HepG2 (cell line): ENCODE data around the gene LBR. TPM values are rescaled to one million over a fixed set of nuclear protein-coding genes. Genes with fewer than 3 reads are reported as not detected.

Source experiments
- BCL6 ChIP-seq: IDR thresholded peaks from 2 replicates; pipeline ENCODE4 v1.6.1; 2016; ENCODE audit warnings: missing genetic modification reagents, missing compliant biosample characterization
- BRCA1 ChIP-seq: sonication (generic); formaldehyde crosslinking; IDR thresholded peaks from 2 replicates; pipeline ENCODE4 v1.4.0; 2020; ENCODE audit warnings: missing genetic modification reagents
- CAMTA2 ChIP-seq: sonication (generic); formaldehyde crosslinking; IDR thresholded peaks from 2 replicates; pipeline ENCODE4 v1.4.0; 2020; ENCODE audit warnings: mild to moderate bottlenecking, missing genetic modification reagents, borderline replicate concordance
- FUBP1 ChIP-seq: sonication (generic); formaldehyde crosslinking; IDR thresholded peaks from 2 replicates; pipeline ENCODE4 v1.5.1; 2020; ENCODE audit warnings: missing genetic modification reagents, mild to moderate bottlenecking, borderline replicate concordance
- HMG20B ChIP-seq: conservative IDR thresholded peaks from 2 replicates; pipeline ENCODE4 v1.6.1; 2016; ENCODE audit warnings: missing genetic modification reagents, missing compliant biosample characterization
- JDP2 ChIP-seq: sonication (generic); formaldehyde crosslinking; IDR thresholded peaks from 2 replicates; pipeline ENCODE4 v1.8.1; 2022; ENCODE audit warnings: missing genetic modification reagents, borderline replicate concordance
- KDM2A ChIP-seq: sonication (generic); formaldehyde crosslinking; IDR thresholded peaks from 2 replicates; pipeline ENCODE4 v1.4.0; 2020; ENCODE audit warnings: low read depth, missing genetic modification reagents, borderline replicate concordance
- MAFK ChIP-seq, 2 experiments: IDR thresholded peaks in 1 of 2; conservative IDR thresholded peaks in 1 of 2; 2 replicates each; pipeline ENCODE4 v1.6.1; 2011; ENCODE audit warnings: improper control_type of control experiment in 2 of 2, low read length in 2 of 2
- MLLT10 ChIP-seq: sonication (generic); formaldehyde crosslinking; IDR thresholded peaks from 2 replicates; pipeline ENCODE4 v1.4.0; 2020; ENCODE audit warnings: missing genetic modification reagents
- MXD1 ChIP-seq: sonication (generic); formaldehyde crosslinking; IDR thresholded peaks from 2 replicates; pipeline ENCODE4 v1.4.0; 2020; ENCODE audit warnings: mild to moderate bottlenecking, missing genetic modification reagents
- NFKBIZ ChIP-seq: IDR thresholded peaks from 2 replicates; pipeline ENCODE4 v1.6.1; 2018; ENCODE audit warnings: missing genetic modification reagents, missing compliant biosample characterization
- PCBP2 ChIP-seq: fragments of 200-400 bp; formaldehyde crosslinking; optimal IDR thresholded peaks from 2 replicates; pipeline ENCODE3; 2018; ENCODE audit warnings: low read length, low read depth; ENCODE audit not compliant: poor library complexity, severe bottlenecking
- SMARCE1 ChIP-seq: fragments of 450-650 bp; IDR thresholded peaks from 2 replicates; pipeline ENCODE4 v1.6.1; 2017; ENCODE audit warnings: borderline replicate concordance
- SRY ChIP-seq: sonication (generic); formaldehyde crosslinking; IDR thresholded peaks from 2 replicates; pipeline ENCODE4 v1.8.0; 2022; ENCODE audit warnings: mild to moderate bottlenecking, missing genetic modification reagents
- SSRP1 ChIP-seq: IDR thresholded peaks from 2 replicates; pipeline ENCODE4 v1.6.1; 2016; ENCODE audit warnings: control low read depth
- TBX2 ChIP-seq: sonication (generic); formaldehyde crosslinking; IDR thresholded peaks from 2 replicates; pipeline ENCODE4 v1.5.0; 2020; ENCODE audit warnings: missing genetic modification reagents, mild to moderate bottlenecking, borderline replicate concordance
- YY1 ChIP-seq: IDR thresholded peaks from 2 replicates; pipeline ENCODE4 v1.6.1; 2011; ENCODE audit warnings: low read length, low read depth, moderate library complexity, mild to moderate bottlenecking; ENCODE audit not compliant: insufficient read depth, insufficient replicate concordance
- ZBTB20 ChIP-seq: sonication (generic); formaldehyde crosslinking; IDR thresholded peaks from 2 replicates; pipeline ENCODE4 v1.8.1; 2023; ENCODE audit warnings: missing genetic modification reagents, low read depth, mild to moderate bottlenecking, borderline replicate concordance
- ZNF414 ChIP-seq: sonication (generic); formaldehyde crosslinking; IDR thresholded peaks from 2 replicates; pipeline ENCODE4 v1.5.0; 2020; ENCODE audit warnings: missing genetic modification reagents
- ZNF441 ChIP-seq: sonication (generic); formaldehyde crosslinking; IDR thresholded peaks from 2 replicates; pipeline ENCODE4 v1.7.0; 2021; ENCODE audit warnings: missing genetic modification reagents, borderline replicate concordance
- ZNF546 ChIP-seq: sonication (generic); formaldehyde crosslinking; conservative IDR thresholded peaks from 2 replicates; pipeline ENCODE4 v1.8.1; 2023; ENCODE audit warnings: mild to moderate bottlenecking, missing genetic modification reagents
- ZNF644 ChIP-seq: IDR thresholded peaks from 2 replicates; pipeline ENCODE4 v1.6.1; 2016; ENCODE audit warnings: low read depth
- ZNF672 ChIP-seq: sonication (generic); formaldehyde crosslinking; IDR thresholded peaks from 2 replicates; pipeline ENCODE4 v1.8.1; 2022; ENCODE audit warnings: missing genetic modification reagents
- ZNF780A ChIP-seq: sonication (generic); formaldehyde crosslinking; IDR thresholded peaks from 2 replicates; pipeline ENCODE4 v1.8.0; 2022; ENCODE audit warnings: mild to moderate bottlenecking, missing genetic modification reagents, moderate library complexity
- polyA plus RNA-seq, 8 experiments: library from polyadenylated mRNA; depleted of rRNA in 3 of 8; stranded (reverse) in 7 of 8; unstranded in 1 of 8; fragments of >200 nt; fragmentation: Illumina TruSeq in 4 of 8; extraction: Trizol in 4 of 8; gene quantifications; 2 replicates each; pipeline versions ENCODE4 v1.2.1 to v1.2.3, GENCODE V29; 2011 to 2016; ENCODE audit warnings: low read depth in 4 of 8, missing spikeins in 1 of 8, mixed read lengths in 1 of 8; ENCODE audit not compliant: insufficient read depth in 1 of 8
- total RNA-seq, 5 experiments: library from RNA; depleted of rRNA; stranded (reverse); fragments of >200 nt; fragmentation: Illumina TruSeq; extraction: Trizol; gene quantifications; 2 replicates each; pipeline ENCODE4 v1.2.3, GENCODE V29; 2016; ENCODE audit warnings: low read depth in 1 of 5
- TF ChIP-seq, protein P1 (sequence below): IDR thresholded peaks from 2 replicates; pipeline ENCODE4 v1.6.1; 2012; ENCODE audit warnings: inconsistent platforms
- TF ChIP-seq, protein P2 (sequence below): sonication (generic); formaldehyde crosslinking; IDR thresholded peaks from 2 replicates; pipeline ENCODE4 v1.4.0; 2020; ENCODE audit warnings: missing genetic modification reagents

Gene LBR
- total and polyA plus RNA-seq, 2 of the 13 experiments (the other 11 are each of a cell fraction or from before 2014, with no cell fraction given), result 38.9 to 76.7 TPM

DNA sequence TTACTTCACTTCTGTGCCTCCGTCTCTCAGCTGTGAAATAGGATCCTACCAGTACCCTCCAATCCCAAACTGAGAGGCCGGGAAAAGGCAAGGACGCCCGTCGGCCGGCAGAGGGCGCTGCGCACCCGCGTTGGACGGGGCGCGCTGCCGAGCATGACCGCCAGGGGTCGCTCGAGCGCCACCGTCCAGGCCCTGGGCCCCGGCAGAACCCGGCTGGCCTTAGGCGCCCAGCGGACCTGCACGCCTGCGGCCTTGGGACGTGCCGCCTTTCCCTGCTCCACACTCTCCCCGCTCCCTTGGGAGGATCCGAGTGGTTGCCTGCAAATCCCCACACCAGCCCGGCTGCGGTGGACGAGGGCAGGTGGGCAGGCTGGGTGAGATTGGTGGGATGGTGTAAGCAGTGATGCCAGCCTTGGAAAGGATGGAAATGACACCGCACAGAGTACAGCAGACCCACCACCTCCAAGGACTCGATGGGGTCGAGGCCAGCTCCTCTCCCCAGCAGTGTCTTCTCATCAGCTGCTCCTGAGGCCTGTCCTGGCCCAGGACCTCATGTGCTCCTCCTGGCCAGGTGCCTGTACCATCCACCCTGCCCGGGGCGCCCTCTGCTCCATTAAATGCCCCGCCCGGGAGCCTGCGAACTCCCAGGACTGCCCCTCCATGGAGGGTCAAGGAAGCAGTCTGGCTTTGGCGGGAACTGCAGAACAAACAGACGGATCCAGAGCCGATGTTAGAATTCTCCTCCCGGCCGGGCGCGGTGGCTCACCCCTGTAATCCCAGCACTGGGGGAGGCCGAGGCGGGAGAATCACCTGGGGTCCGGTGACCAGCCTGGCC, 47.4 kb upstream of the LBR start (continued):
- TF ChIP-seq ZNF414 (peak; percentile 31; the same call in 1 of the 2 replicates), MAFK (conservative IDR thresholded peaks at IDR 0.05 in 1 of 2, IDR thresholded peaks at IDR 0.05 in 1 of 2; ENCODE audit: low read length in 2 of 2) (no peak), ZBTB20 (no peak), ZNF546 (CRISPR knock-in tag) (peak; percentile 66; the same call in 1 of the 2 replicates), BRCA1 (CRISPR knock-in tag) (no peak), SMARCE1 (no peak), YY1 (peak; percentile 82), ZNF441 (CRISPR knock-in tag) (no peak), TBX2 (peak; percentile 32; the same call in 1 of the 2 replicates), JDP2 (CRISPR knock-in tag) (no peak), FUBP1 (CRISPR knock-in tag) (no peak), PCBP2 (no peak), KDM2A (CRISPR knock-in tag) (peak; percentile 75), ZNF644 (CRISPR knock-in tag) (no peak), MLLT10 (CRISPR knock-in tag) (no peak), ZNF780A (CRISPR knock-in tag) (no peak), HMG20B (CRISPR knock-in tag) (no peak), NFKBIZ (CRISPR knock-in tag) (no peak; the same call in 1 of the 2 replicates), SRY (CRISPR knock-in tag) (no peak), CAMTA2 (CRISPR knock-in tag) (no peak), MXD1 (CRISPR knock-in tag) (no peak), ZNF672 (CRISPR knock-in tag) (no peak), BCL6 (CRISPR knock-in tag) (0 out of 2 replicates have a peak, but pooled peaks have one; percentile 1), SSRP1 (no peak)
- TF ChIP-seq, protein P1, sequence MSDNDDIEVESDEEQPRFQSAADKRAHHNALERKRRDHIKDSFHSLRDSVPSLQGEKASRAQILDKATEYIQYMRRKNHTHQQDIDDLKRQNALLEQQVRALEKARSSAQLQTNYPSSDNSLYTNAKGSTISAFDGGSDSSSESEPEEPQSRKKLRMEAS, result peak; percentile 69; the same call in 1 of the 2 replicates
- TF ChIP-seq, protein P2, sequence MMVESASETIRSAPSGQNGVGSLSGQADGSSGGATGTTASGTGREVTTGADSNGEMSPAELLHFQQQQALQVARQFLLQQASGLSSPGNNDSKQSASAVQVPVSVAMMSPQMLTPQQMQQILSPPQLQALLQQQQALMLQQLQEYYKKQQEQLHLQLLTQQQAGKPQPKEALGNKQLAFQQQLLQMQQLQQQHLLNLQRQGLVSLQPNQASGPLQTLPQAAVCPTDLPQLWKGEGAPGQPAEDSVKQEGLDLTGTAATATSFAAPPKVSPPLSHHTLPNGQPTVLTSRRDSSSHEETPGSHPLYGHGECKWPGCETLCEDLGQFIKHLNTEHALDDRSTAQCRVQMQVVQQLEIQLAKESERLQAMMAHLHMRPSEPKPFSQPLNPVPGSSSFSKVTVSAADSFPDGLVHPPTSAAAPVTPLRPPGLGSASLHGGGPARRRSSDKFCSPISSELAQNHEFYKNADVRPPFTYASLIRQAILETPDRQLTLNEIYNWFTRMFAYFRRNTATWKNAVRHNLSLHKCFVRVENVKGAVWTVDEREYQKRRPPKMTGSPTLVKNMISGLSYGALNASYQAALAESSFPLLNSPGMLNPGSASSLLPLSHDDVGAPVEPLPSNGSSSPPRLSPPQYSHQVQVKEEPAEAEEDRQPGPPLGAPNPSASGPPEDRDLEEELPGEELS (CRISPR knock-in tag), result peak; percentile 13; the same call in 1 of the 2 replicates
